GM13976 (cell line): ENCODE measurements around the gene SPTSSB.

Experiments
- DNase-seq: peaks from one replicate; pipeline ENCODE4 v3.0.0; 2012; ENCODE audit warnings: low spot score
- in situ Hi-C: fragments of 300-500 bp; cut with MboI; formaldehyde crosslinking; loops from one replicate; pipeline ENCODE4 v1.12.0; 2022; ENCODE audit warnings: low sequenced_read_pairs, mixed read lengths, inconsistent platforms; ENCODE audit not compliant: unreplicated experiment
- TF ChIP-seq, protein P1 (sequence below): IDR thresholded peaks from 2 replicates; pipeline ENCODE4 v1.5.1; 2012; ENCODE audit warnings: borderline replicate concordance, mild to moderate bottlenecking; ENCODE audit not compliant: insufficient read depth; ENCODE audit errors: extremely low read depth, missing control alignments, control extremely low read depth

SPTSSB gene

DNA sequence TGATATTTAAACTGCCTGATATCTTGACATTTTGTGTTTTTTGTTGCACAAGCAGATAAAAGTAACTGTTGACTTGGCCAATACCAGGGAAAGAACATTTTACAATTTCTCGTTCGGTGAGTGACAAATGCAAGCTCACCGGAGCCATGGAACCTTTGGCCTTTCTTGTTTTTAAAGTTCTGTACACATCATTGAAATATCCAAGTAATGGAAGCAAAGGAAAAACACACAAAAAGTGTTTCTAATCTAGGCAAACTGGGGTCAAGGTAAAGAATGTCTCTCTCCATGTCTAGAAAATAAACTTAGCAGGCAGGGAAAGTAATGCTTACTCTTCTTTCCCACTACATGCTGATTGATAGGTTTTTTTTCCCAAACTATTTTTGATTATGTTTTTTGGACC lies 27.8 kb downstream of the SPTSSB start:
- TF ChIP-seq, protein P1, sequence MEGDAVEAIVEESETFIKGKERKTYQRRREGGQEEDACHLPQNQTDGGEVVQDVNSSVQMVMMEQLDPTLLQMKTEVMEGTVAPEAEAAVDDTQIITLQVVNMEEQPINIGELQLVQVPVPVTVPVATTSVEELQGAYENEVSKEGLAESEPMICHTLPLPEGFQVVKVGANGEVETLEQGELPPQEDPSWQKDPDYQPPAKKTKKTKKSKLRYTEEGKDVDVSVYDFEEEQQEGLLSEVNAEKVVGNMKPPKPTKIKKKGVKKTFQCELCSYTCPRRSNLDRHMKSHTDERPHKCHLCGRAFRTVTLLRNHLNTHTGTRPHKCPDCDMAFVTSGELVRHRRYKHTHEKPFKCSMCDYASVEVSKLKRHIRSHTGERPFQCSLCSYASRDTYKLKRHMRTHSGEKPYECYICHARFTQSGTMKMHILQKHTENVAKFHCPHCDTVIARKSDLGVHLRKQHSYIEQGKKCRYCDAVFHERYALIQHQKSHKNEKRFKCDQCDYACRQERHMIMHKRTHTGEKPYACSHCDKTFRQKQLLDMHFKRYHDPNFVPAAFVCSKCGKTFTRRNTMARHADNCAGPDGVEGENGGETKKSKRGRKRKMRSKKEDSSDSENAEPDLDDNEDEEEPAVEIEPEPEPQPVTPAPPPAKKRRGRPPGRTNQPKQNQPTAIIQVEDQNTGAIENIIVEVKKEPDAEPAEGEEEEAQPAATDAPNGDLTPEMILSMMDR = no peak

GRCh38 chr3:161342629-161343028 lies 28.7 kb downstream of the SPTSSB start:
- TF ChIP-seq, protein P1 = no peak
- no peak for DNase-seq
- in situ Hi-C loops = no loop called here

More for the DNA sequence above, 27.8 kb downstream of the SPTSSB start:
- in situ Hi-C loops = no loop called here
- DNase-seq = no peak

GRCh38 chr3:161339517-161340500 lies 31.5 kb downstream of the SPTSSB start:
- in situ Hi-C loops = no loop called here
- no peak for DNase-seq
- TF ChIP-seq, protein P1 = no peak

DNA sequence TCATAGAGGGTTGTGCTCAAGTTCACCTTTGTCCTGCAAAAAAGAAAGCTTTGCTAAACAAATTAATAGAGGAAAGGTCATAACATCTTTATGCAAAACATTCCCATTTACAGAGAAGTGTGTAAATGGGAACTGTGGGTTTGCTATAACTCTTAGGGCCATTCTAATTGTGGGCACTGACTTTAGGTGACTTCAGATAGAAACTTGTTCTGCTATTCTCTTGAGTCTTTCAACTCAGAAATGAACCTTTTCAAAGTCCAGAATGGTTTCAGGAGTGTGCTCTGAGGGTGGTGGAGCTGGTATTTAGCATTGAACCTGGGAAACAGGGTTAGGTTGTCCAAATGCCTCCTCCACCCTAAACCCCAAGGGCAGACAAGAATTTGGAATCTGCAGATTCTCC lies 34.0 kb downstream of the SPTSSB start:
- in situ Hi-C loops = no loop called here
- DNase-seq = no peak
- TF ChIP-seq, protein P1 = no peak

DNA sequence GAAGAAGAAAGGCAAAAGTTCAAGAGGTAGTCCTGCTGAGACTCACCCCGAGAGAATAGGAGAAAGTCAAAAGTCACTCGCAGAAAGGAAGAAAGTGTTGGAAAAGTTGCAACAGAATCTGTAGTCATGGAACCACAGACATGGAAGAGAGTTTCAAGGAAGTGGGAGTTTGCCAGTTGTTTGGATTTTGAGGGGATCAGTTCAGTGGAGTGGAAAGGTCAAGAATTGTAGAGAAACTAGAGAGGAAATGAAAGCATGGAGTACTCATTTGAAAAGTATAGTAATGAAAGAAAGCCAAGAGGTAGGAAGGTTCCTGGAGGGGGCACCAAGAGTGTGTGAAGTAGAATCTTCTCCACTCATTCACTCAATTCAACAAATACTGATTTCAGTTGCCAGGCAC lies 34.7 kb downstream of the SPTSSB start:
- in situ Hi-C loops = no loop called here

DNA sequence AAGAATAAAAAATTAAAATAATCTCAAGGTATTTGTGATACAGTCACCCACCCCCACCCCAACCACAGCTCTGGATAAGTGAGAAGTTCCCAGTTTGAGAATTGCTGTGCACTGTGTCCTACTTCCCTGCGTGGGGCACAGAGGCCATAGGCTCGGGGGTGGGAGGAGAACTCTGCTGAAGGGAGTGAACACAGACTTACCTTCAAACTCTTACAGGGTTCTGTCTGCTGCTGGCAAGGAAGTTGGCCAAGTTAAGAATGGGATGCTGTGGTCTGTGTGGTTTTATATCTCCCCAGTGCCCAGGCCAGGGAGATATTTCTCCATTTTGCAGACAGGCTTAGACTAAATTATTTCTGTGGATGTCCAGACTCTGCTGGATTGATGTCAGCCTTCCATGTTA lies 37.6 kb downstream of the SPTSSB start:
- in situ Hi-C loops = no loop called here
- DNase-seq = no peak

More for the DNA sequence above, 34.7 kb downstream of the SPTSSB start:
- no peak for DNase-seq
- TF ChIP-seq, protein P1 = no peak

More for the DNA sequence above, 37.6 kb downstream of the SPTSSB start:
- TF ChIP-seq, protein P1 = no peak
